ENCODE results near the gene MT1G.

- TF ChIP-seq CEBPG (CRISPR knock-in tag; IDR thresholded peaks at IDR 0.05) (no peak), CEBPG (tag; conservative IDR thresholded peaks at IDR 0.05 in 1 of 2, IDR thresholded peaks at IDR 0.05 in 1 of 2) (no peak), HOMEZ (CRISPR knock-in tag; IDR thresholded peaks at IDR 0.05) (no peak)
Measured at GRCh38 chr16:56677474-56677873, 9.6 kb upstream of the MT1G start.

Measured in K562 (cell line).